Osteoblast (primary cell): ENCODE data around the gene EYS. TPM values are rescaled to one million over a fixed set of nuclear protein-coding genes. Genes with fewer than 3 reads are reported as not detected.

ENCODE experiments used
- DNase-seq: peaks from one replicate; pipeline ENCODE4 v3.0.0; 2011; ENCODE audit warnings: low spot score, mixed read lengths; ENCODE audit not compliant: insufficient read length; ENCODE audit errors: missing footprints
- H2AFZ ChIP-seq: 2 replicates; pipeline ENCODE4 v1.6.0; 2011; ENCODE audit warnings: mild to moderate bottlenecking, low read length
- H3K27ac ChIP-seq: 2 replicates; pipeline ENCODE4 v1.5.1; 2011; ENCODE audit warnings: mild to moderate bottlenecking, low read depth, low read length, moderate library complexity
- H3K27me3 ChIP-seq: 2 replicates; pipeline ENCODE4 v1.6.0; 2012; ENCODE audit warnings: mild to moderate bottlenecking, control low read depth, inconsistent platforms, low read length, moderate library complexity; ENCODE audit not compliant: insufficient read depth
- H3K36me3 ChIP-seq: 2 replicates; pipeline ENCODE4 v1.5.1; 2011; ENCODE audit warnings: mild to moderate bottlenecking, low read length, control low read depth, moderate library complexity; ENCODE audit not compliant: insufficient read depth
- H3K4me1 ChIP-seq: 2 replicates; pipeline ENCODE4 v1.5.1; 2011; ENCODE audit warnings: mild to moderate bottlenecking, low read length, control low read depth, moderate library complexity; ENCODE audit not compliant: insufficient read depth
- H3K4me2 ChIP-seq: 2 replicates; pipeline ENCODE4 v1.6.0; 2011; ENCODE audit warnings: mild to moderate bottlenecking, low read length; ENCODE audit not compliant: insufficient read depth
- H3K4me3 ChIP-seq: fragments of 200-600 bp; sonication (generic); 3 replicates; pipeline ENCODE4 v1.5.1; 2012; ENCODE audit warnings: mild to moderate bottlenecking, low read length, inconsistent platforms; ENCODE audit not compliant: insufficient read depth
- H3K79me2 ChIP-seq: 2 replicates; pipeline ENCODE4 v1.6.0; 2012; ENCODE audit warnings: mild to moderate bottlenecking, low read length, control low read depth, inconsistent platforms; ENCODE audit not compliant: insufficient read depth
- H3K9me3 ChIP-seq: 2 replicates; pipeline ENCODE4 v1.5.1; 2011; ENCODE audit warnings: low read depth, low read length, control low read depth
- H4K20me1 ChIP-seq: 2 replicates; pipeline ENCODE4 v1.6.0; 2012; ENCODE audit warnings: mild to moderate bottlenecking, low read length, control low read depth; ENCODE audit not compliant: insufficient read depth
- CTCF ChIP-seq: IDR thresholded peaks from 2 replicates; pipeline ENCODE4 v1.5.1; 2011; ENCODE audit warnings: mild to moderate bottlenecking, low read depth, low read length, moderate library complexity; ENCODE audit errors: extremely low read depth
- total RNA-seq: library from RNA; depleted of rRNA; stranded (reverse); fragments of >200 nt; gene quantifications from 2 replicates; pipeline ENCODE4 v1.2.3, GENCODE V29; 2012

The EYS gene
- total RNA-seq, 1 donor, result under 0.01 TPM

GRCh38 chr6:64326939-64327338 lies 1380.1 kb downstream of the EYS start:
- no peak overlapping the region for H3K4me3 ChIP-seq
- H3K9me3 ChIP-seq, result peaks cover 2% of the 10 kb centered on the region
- no peak overlapping the region for H2AFZ ChIP-seq
- H4K20me1 ChIP-seq, result no peaks in the 10 kb centered on the region
- no peaks in the 10 kb centered on the region for H3K4me1 ChIP-seq
- no peak for TF ChIP-seq CTCF
- no peak for DNase-seq
- no peaks in the 10 kb centered on the region for H3K36me3 ChIP-seq
- no peaks in the 10 kb centered on the region for H3K79me2 ChIP-seq
- no peak overlapping the region for H3K4me2 ChIP-seq
- no peak overlapping the region for H3K27ac ChIP-seq
- H3K27me3 ChIP-seq, result no peaks in the 10 kb centered on the region

DNA sequence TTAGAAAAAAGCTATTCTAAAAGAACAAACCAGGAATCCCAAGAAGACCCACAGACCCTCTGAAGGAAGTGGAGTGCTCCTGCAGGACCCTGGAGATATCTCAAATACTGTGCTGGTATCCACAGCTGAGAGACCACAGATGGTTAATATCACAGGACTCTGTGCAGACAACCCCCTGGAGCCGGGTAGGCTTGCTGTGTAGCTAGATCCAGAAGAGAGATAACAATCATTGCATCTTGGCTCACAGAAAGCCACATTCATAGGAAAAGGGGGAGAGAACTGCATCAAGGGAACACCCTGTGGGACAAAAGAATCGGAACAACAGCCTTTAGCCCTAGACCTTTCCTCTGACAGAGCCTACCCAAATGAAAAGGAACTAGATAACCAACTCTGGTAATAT lies 1381.9 kb downstream of the EYS start:
- H3K27me3 ChIP-seq, result no peaks in the 10 kb centered on the region
- DNase-seq, result no peak
- H2AFZ ChIP-seq, result no peak overlapping the region
- H3K4me1 ChIP-seq, result no peaks in the 10 kb centered on the region
- no peak overlapping the region for H3K27ac ChIP-seq
- no peaks in the 10 kb centered on the region for H3K36me3 ChIP-seq
- H3K9me3 ChIP-seq, result peaks cover 2% of the 10 kb centered on the region
- H3K79me2 ChIP-seq, result no peaks in the 10 kb centered on the region
- TF ChIP-seq CTCF, result no peak
- no peak overlapping the region for H3K4me2 ChIP-seq
- no peak overlapping the region for H3K4me3 ChIP-seq
- H4K20me1 ChIP-seq, result no peaks in the 10 kb centered on the region

- H3K4me3 ChIP-seq, result no peak overlapping the region
- H4K20me1 ChIP-seq, result no peaks in the 10 kb centered on the region
- H2AFZ ChIP-seq, result no peak overlapping the region
- H3K27me3 ChIP-seq, result no peaks in the 10 kb centered on the region
- no peak for DNase-seq
- TF ChIP-seq CTCF, result no peak
- no peaks in the 10 kb centered on the region for H3K36me3 ChIP-seq
- no peaks in the 10 kb centered on the region for H3K79me2 ChIP-seq
- no peaks in the 10 kb centered on the region for H3K4me1 ChIP-seq
- H3K4me2 ChIP-seq, result no peak overlapping the region
- no peaks in the 10 kb centered on the region for H3K9me3 ChIP-seq
- H3K27ac ChIP-seq, result no peak overlapping the region
Observed at GRCh38 chr6:64310214-64310613, 1396.8 kb downstream of the EYS start.

DNA sequence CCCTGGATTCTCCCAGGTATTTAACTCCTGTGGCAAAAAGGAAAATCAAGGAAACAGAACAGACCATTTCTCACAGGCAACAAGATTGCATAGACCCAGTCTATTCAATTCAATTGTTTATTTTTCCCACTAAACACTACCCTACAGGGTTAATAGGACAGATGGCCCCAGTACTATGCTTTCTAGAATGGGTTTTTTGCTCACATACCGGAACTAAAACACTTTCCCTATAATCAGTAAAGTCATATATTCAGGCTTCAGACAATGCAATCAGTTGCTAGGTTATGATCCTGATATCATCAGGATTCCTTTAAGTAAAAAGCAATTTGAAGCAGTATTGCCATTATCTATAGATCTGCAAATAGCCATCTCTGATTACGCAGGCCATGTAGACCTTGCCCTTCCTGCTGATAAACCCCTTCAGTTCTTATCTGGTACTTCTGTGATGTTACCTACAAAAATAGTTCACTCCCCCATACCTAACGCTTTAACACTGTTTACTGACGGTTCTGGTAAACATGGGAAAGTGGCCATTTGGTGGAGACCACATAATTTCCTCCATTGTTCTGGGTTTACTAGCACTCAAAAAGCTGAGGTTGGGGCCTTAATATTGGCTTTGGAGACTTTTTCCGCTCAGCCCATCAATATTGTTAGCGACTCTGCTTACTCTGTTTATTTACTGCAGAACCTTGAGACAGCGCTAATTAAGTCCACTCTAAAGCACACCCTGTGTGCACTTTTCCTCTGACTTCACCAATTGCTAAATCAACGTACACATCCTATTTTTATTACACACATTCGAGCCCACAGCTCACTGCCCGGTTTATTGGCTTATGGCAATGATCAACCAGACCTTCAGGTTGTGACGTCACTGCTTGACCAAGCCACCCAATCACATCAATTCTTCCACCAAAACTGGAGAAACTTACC lies 1405.5 kb downstream of the EYS start:
- DNase-seq, result peak; percentile 9
- no peak for TF ChIP-seq CTCF
- Histone ChIP-seq H3K36me3 (no peaks in the 10 kb centered on the region), H4K20me1 (no peaks in the 10 kb centered on the region), H2AFZ (no peak overlapping the region), H3K9me3 (no peaks in the 10 kb centered on the region), H3K79me2 (no peaks in the 10 kb centered on the region), H3K4me2 (no peak overlapping the region), H3K4me3 (no peak overlapping the region), H3K27me3 (no peaks in the 10 kb centered on the region), H3K4me1 (no peaks in the 10 kb centered on the region), H3K27ac (no peak overlapping the region)
